ENCODE results near the gene SEC22C.

Gene SEC22C

DNA sequence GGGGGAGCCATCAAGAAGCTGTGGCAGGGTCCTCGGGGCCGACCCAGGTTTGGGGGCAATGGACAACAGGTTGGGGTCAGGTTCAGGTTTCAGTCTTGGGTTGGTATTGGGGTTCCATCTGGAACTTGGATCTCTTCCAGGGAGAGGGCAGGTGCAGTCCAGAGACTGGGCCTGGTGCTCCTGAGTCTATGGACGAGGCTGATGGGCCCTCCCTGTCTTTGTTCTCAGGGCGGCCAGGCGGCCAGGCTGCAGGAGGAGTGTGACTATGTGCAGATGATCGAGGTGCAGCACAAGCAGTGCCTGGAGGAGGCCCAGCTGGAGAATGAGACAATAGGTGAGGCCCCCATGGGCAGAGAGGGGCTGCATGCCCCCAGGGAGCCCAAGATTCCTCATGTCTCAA is 68.2 kb downstream of the SEC22C start:
- DNase-seq (ENCODE audit: low read depth in 2 of 2) = no peak

DNA sequence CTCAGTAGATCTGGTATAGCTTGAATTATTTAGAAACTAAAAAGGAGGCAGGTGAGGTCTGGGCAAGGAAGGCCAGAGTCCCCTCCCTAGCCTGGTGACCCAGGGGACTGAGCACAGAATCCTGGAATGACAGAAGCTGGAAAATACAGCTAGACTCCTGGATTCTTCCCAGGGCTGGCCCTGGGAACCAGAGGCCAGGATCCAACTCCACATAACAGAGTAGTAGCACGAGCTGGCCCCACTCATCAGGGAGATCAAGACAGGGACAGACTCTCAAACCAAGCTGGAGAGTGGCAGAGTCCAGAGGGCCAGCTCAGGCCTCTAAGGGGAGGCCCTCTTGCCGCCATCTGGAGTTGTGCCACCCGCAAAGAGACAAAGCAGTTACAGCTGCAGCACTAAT is 68.6 kb downstream of the SEC22C start:
- DNase-seq (ENCODE audit: low read depth in 2 of 2) = no peak

DNA sequence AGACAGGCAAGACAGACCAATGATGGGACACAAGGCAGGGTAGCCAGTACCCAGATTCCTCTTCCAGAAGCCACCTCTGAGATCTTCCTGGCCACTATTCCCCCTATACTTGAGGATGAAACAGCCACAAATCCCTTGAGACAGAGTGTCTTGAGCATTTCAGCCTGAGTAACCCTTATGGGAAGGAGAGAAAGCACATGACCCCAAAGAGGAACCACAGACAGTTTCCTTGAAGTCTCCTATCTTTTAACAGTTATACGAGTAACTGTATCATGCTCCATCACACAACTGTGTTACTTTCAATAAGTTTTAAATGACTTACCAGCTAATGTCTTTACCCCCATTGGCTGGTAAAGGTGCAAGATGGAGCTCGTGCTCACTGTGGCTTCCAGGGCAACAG is 70.0 kb downstream of the SEC22C start:
- no peak for DNase-seq (ENCODE audit: low read depth in 2 of 2)

DNA sequence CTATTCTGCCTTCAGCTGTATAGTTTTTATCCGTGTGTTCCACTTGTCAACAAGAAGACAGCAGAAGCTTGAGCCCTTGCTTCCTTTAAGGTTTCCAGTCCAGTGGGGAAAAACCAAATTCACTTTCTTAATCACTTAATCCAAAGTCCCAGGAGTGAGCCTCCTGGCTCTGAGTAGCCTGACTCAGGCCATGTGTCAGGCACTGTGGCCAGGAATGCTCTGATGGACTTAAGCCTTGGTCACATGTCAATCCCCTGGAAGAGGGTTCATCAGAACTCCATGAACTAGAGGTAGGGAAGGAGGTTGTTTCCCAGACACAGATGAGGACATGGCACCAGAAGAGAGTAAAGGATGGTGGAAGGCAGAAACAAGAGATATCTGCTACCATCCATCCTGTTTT is 70.6 kb downstream of the SEC22C start:
- no peak for DNase-seq (ENCODE audit: low read depth in 2 of 2)

DNA sequence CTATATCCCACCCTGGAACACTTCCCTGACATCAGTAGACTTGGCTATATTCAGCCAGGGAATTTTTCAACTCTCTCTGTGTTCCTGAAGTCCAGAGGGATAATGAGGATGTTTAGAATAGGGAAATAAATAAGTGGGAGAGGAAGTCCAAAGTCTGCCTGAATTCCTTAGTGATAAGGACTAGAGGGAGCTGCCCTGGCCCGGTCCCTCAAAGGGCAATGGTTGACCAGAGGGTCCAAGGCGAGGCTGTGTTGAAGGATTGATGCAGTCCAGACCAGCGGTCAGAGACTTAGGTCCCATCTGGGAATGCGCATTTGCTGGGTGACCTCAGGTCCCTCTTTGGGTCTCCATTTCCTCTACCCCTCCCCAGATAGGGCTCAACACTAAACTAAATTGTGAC is 71.4 kb downstream of the SEC22C start:
- DNase-seq (ENCODE audit: low read depth in 2 of 2) = no peak

DNA sequence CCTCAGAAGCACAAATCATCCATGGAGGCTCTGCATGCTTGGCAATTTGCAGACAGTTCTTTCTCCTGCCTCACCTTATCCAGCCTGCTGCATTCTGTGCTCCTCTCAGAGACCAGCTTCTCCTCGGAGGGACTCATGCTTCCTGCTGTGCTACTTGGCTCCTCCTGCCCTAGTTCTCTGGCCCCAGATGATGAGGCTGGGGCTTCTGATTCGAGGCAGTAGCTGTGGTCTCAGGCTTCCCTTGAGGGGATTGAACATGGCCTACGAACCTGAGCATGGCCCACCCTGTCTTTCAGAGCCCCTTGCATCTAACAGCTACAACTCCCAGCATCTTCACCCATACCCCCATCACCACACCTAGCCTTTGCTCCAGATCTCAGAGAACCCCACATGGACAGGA is 72.7 kb downstream of the SEC22C start:
- DNase-seq (ENCODE audit: low read depth in 2 of 2) = no peak

DNA sequence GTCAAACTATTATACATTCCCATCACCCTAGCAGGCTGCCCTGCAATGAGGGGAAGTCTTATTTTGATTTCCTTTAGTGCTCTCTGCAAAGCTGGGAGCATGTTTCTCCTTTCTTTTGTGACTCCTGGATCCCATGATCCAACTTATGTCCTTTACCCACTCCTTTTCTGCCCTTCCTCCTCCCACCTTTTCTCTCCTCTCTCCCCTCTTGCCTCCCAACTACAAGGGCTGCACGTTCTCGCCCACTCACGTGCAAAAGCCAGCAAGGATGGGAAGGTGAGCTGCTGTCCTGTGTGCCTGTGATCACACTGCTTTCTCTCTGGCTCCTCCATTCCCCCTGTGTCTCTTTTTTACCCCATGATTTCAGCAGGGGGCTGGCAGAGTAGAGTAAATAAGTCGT is 73.2 kb downstream of the SEC22C start:
- DNase-seq (ENCODE audit: low read depth in 2 of 2) = no peak

DNA sequence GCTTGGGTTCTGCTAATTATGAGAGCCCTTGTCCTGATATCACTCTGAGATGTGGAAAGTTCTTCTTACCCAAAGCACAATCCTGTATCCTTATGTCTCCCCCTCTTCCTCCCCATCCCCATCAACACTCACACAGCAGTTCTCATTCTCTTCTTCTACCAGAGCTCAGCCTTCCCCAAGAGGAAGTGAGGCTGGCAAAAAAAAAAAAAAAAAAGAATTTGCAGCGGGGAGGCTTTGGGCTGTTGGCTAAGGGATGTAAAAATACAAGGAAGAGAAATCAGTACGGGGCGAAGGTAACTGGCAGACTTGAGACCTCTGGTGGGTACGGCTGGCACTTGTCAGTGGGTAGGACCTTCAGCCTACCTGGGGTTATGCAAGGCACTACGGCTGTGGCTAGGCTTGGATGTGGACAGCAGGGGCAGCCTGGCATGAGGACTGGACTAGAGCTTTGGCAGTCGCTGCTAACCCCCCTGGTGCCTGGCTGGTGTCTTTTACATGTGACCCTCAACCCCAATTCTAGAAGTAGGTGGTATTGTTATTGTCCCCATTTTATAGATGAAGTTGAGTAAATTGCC is 73.9 kb downstream of the SEC22C start:
- DNase-seq (ENCODE audit: low read depth in 2 of 2) = no peak

DNA sequence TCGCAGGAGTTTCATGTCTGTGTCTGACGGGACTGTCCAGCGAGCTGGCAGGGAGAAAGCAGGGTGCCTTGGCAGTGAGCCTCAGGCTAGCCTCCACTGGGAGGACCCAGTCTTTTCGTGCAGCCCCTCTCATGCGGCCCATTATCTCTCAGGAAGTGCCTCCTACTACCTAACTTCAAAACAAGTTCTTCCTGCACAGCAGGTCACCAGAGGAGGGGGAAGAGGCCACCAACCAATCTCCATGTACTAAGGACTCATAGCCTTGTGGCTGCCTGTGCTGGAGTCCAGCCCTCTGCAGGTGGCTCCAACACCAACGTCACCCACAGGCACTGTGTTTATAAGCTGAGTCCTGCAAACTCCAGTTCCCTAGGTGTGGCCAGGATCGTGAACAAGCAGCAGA is 74.5 kb downstream of the SEC22C start:
- DNase-seq (ENCODE audit: low read depth in 2 of 2) = no peak

DNA sequence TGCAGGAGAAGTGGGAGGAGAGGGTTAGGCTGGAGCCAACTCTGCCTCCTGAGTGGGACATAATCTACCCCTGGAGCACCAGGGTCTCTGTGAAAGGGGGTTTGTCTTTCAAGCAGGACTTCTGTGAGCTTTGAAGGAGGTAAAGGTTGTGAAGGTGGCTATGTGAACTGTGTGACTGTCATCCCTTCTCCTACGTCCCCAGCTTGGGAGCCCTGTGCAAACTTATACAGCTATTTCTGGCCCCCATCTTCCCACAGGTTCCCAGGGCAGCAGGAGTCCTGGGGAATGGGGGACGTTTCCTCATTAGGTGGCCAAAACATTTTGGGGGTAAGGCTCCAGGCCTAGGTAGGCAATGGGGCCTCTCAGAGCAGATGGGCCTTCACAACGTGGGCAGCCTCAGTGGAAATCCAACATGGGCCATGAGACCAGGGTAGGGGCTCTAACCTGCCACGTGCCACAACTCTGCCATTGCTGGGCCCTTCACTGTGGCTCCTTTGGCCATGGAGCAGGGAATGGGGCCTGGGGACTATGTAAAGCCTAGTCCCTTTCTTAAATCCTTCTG is 75.8 kb downstream of the SEC22C start:
- DNase-seq (ENCODE audit: low read depth in 2 of 2) = no peak

DNA sequence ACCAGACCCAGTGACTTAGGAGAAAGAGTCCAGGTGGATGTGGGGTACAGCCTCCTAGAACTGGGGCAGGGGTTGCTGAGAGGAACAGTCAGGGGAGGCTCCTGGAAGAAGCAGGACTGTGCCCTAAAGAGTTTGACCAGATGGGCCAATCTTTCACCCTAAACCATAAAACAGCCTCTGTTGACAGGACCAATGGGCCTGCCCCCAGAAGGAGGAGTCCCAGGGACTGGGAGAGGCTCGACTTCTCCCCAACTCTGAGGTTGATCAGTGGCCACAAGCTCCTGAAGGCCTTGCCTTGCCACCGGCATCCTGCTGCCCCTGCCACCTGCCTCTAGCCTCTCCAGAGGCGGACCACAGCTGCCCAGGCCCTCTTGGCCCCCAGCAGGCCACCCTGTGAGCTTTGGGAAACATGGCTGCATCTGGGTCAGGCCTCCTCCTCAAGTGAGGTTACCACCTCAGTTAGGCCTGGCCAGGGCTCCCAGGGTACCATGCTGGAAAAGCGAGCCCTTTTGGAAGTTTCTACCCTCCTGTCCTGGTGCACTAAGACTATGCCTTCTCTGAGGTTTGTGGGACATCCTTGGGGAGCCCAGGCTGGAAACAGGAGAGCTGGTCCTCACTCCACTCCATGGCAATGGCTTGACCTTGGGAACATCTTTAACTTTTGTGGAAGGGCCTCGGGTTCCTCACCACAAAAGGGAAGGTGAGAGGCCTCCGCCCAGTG is 76.5 kb downstream of the SEC22C start:
- no peak for DNase-seq (ENCODE audit: low read depth in 2 of 2)

DNA sequence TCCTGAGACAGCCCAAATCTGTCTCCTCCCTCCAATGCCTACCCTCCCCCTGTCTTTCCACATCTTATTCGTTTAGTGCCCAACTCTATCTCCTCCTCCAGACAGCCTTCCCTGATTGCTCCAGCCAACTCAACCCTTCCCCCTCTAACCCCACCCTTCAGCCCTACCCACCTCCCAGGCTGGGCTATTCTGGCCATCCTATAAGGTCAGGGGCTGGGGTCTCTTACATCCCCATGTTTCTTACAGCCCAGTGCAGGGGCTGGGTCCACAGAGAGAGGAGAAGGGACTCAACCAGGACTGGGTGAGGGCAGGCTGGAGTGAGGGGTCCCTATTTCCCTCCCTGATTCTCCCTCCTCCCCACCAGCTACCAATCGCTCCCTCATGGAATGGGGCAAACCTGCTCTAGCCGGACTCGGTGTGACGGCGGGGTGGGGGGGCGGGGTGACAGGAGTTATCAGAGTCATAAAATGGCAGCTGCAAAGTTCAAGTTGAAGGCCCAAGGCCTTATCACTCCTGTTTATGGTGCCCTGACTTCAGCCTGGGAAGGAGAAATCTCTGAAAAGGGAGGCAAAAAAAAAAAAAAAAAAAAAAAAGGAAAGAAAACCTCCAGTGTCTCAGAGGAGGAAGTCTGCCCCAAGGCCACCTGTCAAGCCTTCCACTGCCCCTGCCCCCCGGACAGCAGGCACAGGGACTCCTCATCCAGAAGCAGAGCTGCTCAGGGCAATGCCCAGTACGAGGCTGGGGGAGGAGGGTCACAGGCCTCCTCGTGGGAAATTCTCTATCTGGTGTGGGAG is 77.2 kb downstream of the SEC22C start:
- no peak for DNase-seq (ENCODE audit: low read depth in 2 of 2)

DNA sequence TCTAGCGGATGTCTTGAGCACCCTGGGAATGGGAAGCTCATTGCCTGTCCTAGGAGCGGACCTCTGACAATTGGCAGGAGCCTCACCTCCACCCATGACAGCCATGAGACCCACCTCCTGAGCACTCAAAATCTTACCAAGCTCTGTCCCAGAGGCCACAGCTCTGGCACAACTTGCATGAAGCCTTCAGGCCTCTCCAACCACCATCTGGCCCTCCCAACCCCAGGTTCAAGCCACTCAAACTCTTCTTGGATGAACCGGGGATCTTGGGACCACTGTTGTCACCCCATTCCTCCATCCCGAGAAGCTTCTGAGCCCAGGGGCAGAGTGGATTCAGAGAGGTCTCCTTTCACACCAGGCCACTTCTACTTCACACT is 77.8 kb downstream of the SEC22C start:
- no peak for DNase-seq (ENCODE audit: low read depth in 2 of 2)

DNA sequence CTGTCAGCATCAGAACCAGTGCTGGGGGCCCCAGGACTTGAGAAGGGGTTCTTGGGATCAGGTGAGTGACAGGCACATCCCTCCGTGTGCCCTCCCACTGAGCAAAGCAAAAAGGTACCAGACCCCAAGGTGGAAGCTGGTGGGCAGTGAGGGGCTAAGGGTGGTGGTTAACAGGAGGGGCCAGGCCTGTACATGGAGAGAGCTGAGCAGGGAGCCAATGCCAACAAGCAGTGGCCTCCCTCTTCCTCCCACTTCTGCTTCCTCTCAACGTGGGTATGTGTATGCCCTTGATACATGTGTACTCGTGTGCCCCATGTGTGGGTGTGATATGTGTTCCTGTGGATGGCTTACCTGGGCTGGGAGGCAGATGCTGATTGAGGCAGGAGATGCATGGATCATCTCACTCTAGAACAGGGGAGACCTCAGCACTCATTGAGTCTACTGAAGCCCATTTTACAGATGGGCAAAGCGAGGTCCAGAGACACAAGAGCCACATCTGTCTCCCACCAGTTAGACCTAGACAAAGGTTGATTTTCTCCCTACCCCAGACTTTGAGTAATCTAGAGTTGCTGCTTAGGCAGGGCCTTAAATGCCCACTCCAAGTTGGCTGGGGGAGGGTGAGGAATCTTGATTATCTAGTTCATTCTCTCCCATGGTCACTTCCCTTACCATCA is 78.4 kb downstream of the SEC22C start:
- DNase-seq (ENCODE audit: low read depth in 2 of 2) = no peak

DNA sequence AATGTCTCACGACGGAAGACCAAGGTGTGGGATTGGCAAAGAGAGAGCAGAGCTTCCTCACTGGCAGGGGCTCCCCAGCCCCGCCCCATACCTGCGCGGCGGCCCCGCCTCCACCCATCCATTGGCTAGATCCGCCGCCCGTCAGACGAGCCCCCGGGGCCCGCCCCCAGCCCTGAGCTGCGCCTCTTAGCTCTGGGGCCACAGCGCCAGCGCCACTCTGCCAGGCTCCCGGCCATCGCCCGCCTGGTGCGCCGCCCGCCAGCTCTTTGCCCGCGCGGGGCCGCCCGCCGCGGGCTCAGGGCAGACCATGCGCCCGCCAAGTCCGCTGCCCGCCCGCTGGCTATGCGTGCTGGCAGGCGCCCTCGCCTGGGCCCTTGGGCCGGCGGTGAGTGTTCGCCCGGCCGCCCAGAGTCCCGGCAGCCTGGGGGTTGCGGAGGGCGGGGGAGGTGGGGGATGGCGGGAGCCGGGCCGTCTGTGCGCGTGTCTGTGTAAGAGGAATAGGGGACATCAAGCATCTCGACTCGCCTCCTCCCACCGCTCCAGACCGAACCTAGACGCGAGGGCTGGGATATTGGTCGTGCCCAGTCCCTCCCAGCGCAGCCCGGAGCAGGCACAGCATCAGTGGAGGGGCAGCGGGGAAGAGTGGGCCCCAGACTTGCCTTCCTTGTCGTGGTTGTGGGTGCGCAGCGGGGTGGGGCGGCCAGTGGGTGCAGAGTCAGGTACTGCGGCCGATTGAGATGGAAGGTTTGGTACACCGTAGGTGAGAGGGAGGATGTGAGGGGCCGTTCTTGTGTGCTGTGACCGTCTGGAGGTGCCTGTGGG is 79.1 kb downstream of the SEC22C start, which contains the start of gene VIPR1:
VIPR1 (plus strand) TSS at position 215 of the 822 bp plus-strand sequence; CDS start at position 308, 93 bp downstream.
- DNase-seq (ENCODE audit: low read depth in 2 of 2) = no peak

DNA sequence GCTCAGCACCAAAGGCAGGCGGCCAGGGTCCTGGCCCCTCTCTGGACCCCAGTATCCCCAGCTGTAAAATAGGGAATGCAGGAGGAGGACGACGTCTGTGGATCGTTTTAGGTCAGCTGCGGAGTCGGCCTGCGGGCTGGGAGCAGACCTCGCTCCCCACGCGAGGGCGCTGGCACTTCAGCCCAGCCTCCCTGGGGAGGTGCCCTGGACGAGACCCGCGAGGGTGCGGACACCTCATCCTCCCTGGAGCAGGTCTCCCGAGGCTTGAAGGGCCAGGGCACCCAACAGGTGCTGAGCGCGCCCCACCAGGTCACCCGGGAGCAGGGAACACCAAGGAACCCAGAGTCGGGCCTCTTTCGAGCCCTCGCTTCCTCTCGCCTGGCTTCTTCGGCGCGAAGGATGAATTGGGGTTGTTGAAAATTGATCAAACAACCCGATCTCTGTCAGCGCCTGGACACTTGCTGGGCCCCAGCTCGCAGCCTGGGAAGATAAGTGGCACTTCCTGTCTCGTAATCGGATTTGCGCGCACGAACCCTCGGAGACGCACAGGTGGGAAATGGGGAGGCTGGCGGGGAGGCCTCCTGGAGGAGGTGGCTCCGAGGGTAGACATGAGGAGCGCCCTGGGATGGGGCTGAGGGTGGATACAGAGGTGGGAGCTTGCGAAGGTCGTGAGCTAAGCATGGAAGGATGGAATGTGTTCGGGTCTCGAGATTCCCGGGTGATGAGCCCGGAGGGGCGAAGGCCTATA is 79.9 kb downstream of the SEC22C start:
- no peak for DNase-seq (ENCODE audit: low read depth in 2 of 2)

DNA sequence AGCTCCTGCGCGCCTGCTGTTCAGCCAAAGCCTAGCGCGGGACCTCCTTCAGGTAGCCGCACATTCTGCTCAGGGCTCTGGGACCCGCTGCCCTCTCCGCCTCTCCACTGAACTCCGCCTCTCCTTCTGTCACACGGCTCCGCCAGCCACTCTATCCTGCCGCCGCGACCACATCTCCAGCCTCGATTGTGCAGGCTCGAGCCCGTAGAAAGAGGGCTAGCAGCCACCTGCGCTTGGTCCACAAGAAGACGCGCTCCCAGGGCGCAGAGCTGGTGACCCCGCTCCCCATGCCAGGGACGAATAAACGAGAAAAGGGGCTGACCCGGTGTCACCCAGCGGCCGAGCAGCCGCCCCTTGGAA is 80.5 kb downstream of the SEC22C start:
- no peak for DNase-seq (ENCODE audit: low read depth in 2 of 2)

DNA sequence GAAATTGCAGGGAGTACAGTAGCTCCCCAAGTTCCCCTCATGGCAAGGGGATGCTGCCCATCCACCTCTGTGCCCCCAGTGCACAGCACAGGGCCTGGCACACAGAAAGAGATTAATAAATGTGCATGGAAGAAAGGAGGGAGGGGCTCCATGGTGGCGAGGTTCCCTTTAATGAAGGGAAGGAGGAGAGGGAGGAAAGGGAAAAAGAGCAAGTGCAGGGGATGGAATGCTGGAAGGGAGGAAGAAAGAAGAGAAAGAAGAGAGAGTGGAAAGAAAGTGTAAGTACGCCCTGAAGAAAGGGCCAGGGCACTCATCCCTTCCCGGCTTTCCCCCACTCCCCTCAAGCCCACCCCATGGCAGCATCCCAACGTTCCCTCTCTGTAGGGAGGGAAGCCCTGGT is 80.9 kb downstream of the SEC22C start:
- no peak for DNase-seq (ENCODE audit: low read depth in 2 of 2)

DNA sequence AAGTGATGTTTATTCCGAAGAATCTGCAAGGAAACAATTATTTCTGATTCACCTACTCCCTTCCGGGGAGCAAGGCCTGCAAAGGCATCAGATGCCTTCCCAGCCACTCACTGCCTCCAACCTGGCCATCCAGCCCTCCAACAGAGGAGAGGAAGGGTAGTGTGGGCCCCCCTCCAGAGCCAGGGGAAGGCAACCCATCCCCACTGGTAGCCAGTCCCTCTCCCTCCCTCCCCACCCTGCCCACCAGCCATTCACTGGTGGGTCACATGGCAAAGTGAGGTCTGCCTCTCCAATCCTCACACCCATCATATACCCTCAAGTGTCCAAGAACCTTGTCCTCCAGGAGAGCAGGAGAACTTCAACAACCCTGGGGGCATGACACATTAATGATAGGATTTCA is 81.7 kb downstream of the SEC22C start:
- DNase-seq (ENCODE audit: low read depth in 2 of 2) = no peak

DNA sequence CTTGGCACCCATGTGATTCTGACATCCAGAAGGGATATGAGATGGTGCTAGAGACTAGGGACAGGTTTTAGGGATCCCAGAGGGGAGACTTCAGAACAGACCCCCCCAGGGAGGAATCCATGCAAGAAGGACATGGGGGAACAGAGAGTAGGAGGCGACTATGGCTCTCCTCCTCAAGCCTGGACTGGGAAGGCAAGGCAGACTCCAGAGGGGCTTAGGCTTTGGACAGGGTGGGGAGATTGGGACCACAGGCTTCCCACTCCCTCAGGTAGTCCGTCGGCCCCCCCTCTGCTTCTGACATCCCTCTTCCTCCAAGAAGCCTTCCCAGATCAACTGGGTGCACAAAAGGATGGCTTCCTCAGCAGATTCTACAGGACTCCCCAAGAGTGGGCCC is 82.3 kb downstream of the SEC22C start:
- DNase-seq (ENCODE audit: low read depth in 2 of 2) = no peak

All from fibroblast of skin of left quadriceps (primary cell).